ENCODE results near the gene IREB2. TPM values are rescaled to one million over a fixed set of nuclear protein-coding genes. Genes with fewer than 3 reads are reported as not detected.
"Not testable (repeated sequence)": the region's sequence is repeated elsewhere in the genome, so short reads cannot be mapped to it uniquely, and the experiment has no call there.

The IREB2 gene
- total RNA-seq, 1 donor from 2014 or later, result 22.5 TPM

DNA sequence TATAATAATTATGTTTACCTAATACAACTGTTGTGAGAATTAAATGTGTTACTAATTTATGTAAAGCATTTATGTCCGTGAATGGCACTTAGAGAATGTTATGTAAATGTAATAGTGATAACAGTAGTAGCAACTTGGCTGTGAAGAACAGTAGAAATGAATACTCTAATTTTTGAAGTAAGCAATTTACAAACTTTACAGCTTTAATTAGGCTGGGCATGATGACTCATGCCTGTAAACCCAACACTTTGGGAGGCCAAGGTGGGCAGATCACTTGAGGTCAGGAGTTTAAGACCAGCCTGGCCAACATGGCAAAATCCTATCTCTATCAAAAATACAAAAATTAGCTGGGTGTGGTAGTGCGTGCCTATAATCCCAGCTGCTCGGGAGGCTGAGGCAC lies 33.9 kb upstream of the IREB2 start:
- no peak for DNase-seq (ENCODE audit: missing footprints)
- no peak for ATAC-seq
- intact Hi-C loops (cut with DNase I), result no loop called here

DNA sequence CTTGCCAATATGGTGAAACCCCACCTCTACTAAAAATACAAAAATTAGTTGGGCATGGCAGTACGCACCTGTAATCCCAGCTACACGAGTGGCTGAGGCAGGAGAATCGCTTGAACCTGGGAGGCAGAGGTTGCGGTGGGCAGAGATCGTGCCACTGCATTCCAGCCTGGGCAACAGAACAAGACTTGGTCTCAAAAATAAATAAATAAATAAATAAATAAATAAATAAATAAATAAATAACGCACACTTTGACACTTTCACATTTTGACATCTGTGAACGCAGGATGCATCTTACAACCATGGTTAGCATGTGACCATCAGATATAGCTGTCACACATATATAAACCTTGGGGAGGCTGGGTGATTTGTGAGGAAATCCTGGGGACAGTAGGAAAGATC lies 33.2 kb upstream of the IREB2 start:
- ATAC-seq; DNase-seq (ENCODE audit: missing footprints); intact Hi-C loops (cut with DNase I): not testable (repeated sequence)

DNA sequence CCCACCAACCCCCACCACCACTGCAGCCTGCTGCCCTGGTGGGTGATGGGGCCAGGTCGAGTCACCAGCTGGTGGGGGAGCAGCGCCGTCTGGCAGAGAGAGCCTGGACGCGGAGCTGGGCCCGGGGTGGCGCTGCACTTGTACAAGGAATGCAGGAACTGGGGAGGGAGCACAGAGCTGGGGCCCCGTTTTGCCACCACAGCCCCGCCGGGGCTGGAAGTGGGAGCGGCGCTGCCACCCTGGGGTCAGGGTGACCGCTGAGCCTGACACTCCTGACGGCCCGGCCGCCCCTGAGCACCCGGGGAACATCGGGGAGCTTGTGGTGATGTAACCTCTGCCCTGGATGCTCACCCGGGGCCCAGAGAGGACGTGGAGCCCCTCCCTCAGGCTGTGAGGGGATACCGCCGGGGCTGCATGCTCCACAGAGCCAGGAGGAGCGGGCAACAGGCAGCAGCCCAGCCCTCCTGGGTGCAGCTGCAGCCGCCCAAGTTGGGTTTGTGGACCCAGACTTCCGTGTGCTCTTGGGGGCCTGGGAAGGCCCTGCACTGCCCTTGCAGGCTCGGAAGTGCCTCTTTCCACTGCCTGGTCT lies 32.6 kb upstream of the IREB2 start:
- DNase-seq (ENCODE audit: missing footprints), result no peak
- no peak for ATAC-seq
- intact Hi-C loops (cut with DNase I), result no loop called here

DNA sequence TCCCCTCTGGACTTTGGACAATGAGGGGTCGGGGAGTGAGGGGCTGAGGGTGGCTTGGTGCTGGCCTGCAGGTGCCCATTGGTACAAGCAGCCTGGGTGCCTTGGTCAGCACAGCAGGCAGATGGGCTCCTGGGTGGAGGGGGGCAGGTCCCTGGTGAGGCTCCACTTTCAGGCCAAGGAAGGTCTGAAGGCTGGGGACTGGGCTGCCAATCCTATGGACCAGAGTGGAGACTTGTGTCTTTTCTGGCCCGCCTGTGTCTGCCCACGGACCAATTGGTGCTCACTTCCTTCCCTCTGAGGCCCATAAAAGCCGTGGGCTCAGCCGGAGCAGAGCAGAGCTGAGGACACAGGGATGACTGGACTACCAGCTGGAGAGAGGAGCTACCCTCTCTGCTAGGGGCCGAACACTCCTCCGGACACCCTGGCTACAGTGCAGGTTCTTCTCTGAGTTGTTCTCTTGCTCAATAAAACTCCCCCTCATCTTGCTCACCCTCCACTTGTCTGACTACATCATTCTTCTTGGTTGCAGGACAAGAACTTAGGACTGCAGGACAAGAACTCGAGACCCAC lies 31.9 kb upstream of the IREB2 start:
- no peak for ATAC-seq
- intact Hi-C loops (cut with DNase I), result no loop called here
- no peak for DNase-seq (ENCODE audit: missing footprints)

DNA sequence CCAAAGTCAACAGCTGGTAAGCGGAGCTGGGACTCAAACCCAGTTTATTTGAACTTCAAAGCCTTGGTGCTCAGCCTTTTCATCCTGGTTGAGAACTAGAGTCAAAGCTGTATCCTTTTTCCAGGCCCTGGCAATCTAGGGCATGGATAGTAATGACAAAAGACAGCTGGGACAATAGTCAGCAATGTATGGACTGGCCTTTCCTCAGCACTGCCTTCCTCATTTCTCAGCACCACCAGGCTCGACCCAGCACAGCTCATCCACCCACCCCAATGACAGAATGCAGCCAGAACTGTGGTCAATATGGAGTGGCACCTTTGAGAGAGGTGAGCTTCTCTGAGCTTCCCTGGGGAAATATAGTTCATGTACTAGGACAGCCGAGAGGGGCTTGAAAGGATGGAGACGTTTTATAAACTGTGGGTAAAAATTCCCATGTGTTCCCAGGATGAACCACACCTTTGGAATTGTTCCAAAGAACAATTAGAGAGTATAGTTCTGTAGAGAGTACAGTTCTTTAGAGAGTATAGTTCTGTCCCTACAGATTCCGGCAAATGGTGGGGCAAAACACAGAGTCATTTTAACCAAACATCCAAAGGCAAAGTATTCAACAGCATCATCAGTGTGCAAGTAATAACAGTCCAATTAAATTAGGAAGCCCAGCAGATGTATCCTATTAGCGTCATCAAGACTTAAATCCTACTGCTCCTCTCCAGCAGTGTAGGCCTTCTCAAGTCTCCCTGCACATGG lies 30.2 kb upstream of the IREB2 start:
- intact Hi-C loops (cut with DNase I), result no loop called here
- no peak for DNase-seq (ENCODE audit: missing footprints)
- no peak for ATAC-seq

DNA sequence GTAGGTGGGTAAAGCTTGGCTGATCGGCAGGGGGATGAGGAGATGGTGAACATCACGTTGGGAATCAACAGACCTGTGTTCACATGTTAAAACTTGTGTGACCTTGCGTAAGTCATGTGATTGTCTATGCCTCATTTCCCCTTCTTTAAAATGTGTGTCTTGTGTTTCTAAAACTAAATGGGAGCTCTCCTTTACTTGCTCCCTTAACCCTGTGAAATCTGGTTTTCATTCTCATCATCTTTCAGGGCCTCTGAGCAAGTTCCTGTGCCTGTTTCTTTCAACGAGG lies 29.7 kb upstream of the IREB2 start:
- DNase-seq (ENCODE audit: missing footprints), result no peak
- intact Hi-C loops (cut with DNase I), result no loop called here
- ATAC-seq, result no peak

DNA sequence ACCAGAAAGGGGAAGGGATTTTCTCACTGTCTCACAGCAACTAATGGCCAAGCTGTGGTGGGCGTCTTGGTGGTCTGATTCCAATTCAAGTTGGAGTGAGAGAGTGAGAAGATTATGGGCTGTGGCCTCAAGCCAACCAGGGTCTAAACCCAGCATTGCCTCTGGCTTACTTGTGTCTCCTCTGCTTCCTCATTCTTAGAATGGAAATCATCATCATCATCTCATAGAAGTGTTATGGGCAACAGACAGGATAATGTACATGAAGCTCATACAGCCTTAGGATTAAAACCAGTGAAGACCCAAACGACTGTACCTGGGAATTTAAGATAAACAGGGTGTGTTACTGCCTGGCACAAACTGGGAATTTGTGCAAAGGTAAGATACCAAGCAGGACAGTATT lies 29.1 kb upstream of the IREB2 start:
- ATAC-seq (no peak), DNase-seq (ENCODE audit: missing footprints) (no peak)
- intact Hi-C loops (cut with DNase I), result no loop called here

DNA sequence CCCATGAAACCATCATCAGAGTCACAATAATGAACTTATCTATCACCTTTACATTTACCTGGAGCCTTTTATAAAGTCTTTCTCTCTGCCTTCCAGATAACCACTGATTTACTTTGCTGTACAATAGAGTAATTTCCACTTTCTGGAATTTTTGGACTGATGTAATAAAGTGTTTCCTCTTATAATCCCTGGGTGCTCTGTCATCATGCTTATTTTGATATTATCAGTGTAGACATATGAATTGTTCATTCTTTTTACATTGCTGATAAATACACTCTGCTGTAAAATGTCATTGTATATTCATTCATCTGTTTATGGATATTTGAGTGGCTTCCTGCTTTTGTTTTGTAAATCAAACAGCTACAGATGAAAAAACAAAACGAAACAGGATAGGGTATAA lies 27.0 kb upstream of the IREB2 start:
- intact Hi-C loops (cut with DNase I), result loop anchor here (10.0 kb wide), 1 partner anchor 46 kb away; no protein-coding TSS in a partner anchor
- ATAC-seq (no peak), DNase-seq (ENCODE audit: missing footprints) (no peak)

DNA sequence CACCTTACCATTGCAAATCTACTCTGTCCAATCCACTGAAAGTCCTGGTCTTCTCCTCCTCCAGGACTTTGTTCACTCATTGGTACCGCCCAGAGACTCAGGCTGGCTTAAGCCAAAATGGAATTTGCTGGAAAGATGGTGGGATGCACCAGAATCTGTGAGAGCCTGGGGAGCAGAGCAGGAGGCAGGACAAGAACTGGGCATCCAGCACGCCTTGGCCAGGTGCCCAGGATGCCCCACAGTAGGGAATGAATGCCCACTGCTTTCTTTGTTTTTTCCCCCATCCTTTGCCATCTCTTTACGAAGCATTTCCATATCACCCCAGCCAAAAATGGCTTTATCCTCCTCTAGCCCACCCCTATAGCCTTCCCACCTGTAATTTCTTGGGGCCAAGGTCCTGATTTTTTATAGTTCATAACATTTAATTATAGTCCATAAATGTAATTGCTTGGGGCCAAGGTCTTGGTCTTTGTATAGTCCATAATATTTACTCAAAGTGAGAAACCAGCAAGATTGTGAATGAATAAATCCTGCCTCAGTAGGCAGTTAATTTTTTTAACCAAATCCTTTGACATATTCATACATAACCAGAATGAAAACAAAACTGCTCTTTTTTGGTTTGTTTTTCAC lies 23.3 kb upstream of the IREB2 start:
- intact Hi-C loops (cut with DNase I), result loop anchor here (10.0 kb wide), 1 partner anchor 50 kb away; no protein-coding TSS in a partner anchor
- DNase-seq (ENCODE audit: missing footprints) (no peak), ATAC-seq (no peak)

DNA sequence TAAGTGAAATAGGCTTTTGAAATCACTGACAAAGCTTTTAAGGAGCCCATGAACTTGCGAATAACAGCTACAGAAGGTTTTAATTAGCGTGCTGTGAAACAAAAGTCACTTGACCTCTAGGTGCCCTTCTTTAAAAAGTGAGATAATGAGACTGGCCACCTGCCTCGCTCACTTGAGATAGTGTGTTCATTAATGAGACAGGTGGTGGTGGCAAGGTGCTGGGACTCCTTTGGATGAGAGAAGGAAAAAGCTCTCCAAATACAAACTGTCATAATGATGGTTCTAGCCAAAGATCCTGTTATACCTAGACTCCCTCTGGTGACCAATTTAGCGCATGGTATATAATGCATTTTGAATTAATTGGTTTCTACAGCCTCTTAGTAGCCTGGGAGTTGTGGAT lies 22.7 kb upstream of the IREB2 start:
- no peak for ATAC-seq
- DNase-seq (ENCODE audit: missing footprints), result no peak
- intact Hi-C loops (cut with DNase I), result loop anchor here (10.0 kb wide), 1 partner anchor 50 kb away; no protein-coding TSS in a partner anchor

DNA sequence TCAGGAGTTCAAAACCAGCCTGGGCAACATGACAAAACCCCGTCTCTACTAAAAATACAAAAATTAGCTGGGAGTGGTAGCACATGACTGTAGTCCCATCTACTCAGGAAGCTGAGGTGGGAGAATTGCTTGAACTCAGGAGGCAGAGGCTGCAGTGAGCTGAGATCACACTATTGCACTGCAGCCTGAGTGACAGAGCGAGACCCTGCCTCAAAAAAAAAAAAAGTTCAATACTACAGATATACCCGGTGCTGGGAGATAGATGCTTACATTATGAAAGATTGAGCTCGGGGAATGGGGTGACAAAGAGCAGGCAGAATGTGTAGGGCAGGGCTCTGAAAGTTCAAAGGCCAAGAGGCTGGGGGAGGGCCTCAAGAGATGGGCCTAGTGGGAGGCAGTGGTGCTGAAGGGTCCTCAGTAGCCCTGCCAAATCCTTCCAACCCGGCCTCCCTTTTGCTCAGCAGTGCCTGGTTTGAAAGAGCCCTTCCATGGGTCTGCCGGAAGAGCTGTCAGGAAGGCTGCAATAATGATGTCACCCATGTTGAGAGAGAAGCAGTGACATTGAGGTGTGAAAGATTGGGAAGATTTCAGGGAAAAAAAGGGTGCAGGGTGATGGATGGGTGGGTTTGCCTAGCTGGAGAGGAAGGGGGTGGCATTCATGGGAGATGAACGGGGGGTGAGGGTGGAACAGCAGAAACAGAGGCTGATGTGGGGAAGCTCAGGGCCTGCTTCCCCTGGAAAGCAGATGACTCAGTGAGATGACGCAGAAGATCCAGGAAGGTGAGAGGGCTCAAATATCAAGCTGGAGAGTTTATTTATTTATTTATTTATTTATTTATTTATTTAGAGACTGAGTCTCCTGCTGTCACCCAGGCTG lies 20.0 kb upstream of the IREB2 start:
- ATAC-seq, result no peak
- intact Hi-C loops (cut with DNase I), result loop anchor here (10.0 kb wide), 1 partner anchor 53 kb away; no protein-coding TSS in a partner anchor

DNA sequence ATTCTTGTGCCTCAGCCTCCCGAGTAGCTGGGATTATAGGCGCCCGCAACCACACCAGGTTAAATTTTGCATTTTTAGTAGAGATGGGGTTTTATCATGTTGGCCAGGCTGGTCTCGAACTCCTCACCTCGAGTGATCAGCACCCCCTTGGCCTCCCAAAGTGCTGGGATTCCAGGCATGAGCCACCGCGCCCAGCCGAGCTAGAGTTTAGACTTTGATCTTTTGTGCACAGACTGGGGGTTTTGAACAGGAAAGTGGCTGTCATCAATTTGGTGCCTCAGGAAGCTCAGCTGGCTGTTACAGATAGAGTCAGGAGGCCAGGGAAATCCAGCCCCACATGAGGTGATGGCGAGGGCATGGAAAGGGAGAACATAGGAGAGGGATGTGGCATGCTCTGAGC lies 19.3 kb upstream of the IREB2 start:
- DNase-seq (ENCODE audit: missing footprints) (no peak), ATAC-seq (no peak)
- intact Hi-C loops (cut with DNase I), result loop anchor here (10.0 kb wide), 1 partner anchor 54 kb away; no protein-coding TSS in a partner anchor

More for the DNA sequence above, 20.0 kb upstream of the IREB2 start:
- no peak for DNase-seq (ENCODE audit: missing footprints)

DNA sequence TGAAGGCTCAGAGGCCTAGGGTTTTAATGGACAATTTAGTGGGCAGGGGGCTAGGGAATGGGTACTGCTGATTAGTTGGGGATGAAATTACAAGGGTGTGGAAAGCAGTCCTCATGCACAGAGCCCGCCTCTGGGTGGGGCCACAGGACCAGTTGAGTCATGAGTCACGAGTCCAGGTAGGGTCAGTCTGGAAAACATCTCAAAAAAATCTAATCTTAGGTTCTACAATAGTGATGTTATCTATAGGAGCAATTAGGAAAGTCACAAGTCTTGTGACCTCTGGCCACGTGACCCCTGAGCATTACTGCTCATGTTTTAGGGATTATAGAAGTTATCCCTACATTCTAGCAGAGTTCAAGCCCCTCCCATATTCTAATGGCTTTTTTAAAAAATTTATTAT lies 18.6 kb upstream of the IREB2 start:
- DNase-seq (ENCODE audit: missing footprints), result no peak
- ATAC-seq, result no peak
- intact Hi-C loops (cut with DNase I), result loop anchor here (10.0 kb wide), 1 partner anchor 55 kb away; no protein-coding TSS in a partner anchor

DNA sequence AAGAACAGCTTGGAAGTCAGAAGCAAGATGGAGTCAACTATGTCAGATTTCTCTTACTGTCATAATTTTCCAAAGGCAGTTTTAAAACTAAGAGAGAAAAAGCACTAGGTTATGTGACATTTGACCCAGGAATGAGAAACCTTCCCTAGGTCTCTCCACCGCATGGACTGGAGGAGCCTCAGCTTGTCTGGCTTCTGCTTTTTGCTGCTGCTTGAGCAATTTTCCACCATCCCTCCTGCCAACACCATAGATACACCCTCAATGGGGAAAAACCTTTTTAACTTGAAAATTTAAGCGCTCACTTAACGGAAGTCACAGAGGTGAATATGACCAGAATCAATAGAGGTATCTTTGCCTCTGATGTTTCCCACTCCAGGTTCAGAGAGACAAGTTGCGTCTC lies 17.8 kb upstream of the IREB2 start:
- no peak for ATAC-seq
- DNase-seq (ENCODE audit: missing footprints), result no peak
- intact Hi-C loops (cut with DNase I), result loop anchor here (5.0 to 10.0 kb wide), 2 partner anchors 315 to 463 kb away; no protein-coding TSS in a partner anchor

DNA sequence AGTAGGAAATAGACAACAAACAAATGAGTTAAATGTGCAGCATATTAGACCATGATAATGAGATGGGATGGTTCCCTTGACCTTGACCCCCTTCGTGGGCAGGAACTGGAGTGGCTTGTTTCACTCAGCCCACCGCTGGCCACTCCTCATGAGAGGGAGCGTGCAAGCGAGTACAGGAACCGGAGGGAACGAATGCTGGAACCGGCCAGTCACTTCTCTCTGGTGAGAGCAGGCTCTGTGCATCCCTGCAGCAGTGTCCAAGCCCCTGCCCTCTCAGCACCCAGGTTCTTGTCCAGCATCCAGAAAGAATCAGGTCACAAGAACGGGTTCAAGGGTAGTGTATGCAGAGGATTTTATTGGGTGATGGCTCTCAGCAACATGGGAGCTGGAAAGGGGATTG lies 17.2 kb upstream of the IREB2 start:
- DNase-seq (ENCODE audit: missing footprints) (no peak), ATAC-seq (no peak)
- intact Hi-C loops (cut with DNase I), result loop anchor here (5.0 to 10.0 kb wide), 2 partner anchors 316 to 463 kb away; no protein-coding TSS in a partner anchor

DNA sequence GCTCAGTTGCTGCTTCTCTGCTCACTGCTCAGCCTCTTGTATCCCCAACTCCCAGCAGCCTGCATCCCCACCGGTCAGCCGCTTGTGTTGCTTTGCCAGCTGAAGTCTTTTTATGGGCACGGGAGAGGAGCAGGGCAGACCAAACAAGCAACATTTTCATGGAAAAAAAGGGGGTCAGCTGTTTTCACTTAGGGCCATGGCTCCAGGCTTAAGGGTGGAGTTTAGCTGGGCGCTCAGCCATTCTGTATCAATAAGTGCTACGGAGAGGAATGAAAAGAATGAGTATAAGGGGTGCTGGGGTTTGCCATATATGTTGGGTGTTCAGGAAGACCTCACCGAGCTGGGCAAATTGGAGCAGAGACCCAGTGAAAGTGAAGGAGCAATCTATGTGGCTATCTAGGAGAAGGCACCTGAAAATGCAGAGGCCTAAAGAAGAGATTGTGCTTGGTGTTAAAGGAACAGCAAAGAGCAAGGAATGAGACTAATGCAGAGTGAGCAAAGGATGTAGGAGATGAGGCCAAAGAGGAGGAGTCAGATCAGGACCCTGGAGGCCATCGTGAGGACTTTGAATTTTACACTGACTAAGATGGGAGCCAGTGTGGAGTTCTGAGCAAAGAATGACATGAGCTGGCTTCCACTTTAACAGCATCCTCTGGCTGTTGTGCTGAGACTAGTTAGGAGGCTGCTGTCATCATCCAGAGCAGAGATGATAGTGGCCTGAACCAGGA lies 16.6 kb upstream of the IREB2 start:
- no peak for ATAC-seq
- DNase-seq (ENCODE audit: missing footprints), result no peak
- intact Hi-C loops (cut with DNase I), result loop anchor here (5.0 to 10.0 kb wide), 2 partner anchors 317 to 464 kb away; no protein-coding TSS in a partner anchor

DNA sequence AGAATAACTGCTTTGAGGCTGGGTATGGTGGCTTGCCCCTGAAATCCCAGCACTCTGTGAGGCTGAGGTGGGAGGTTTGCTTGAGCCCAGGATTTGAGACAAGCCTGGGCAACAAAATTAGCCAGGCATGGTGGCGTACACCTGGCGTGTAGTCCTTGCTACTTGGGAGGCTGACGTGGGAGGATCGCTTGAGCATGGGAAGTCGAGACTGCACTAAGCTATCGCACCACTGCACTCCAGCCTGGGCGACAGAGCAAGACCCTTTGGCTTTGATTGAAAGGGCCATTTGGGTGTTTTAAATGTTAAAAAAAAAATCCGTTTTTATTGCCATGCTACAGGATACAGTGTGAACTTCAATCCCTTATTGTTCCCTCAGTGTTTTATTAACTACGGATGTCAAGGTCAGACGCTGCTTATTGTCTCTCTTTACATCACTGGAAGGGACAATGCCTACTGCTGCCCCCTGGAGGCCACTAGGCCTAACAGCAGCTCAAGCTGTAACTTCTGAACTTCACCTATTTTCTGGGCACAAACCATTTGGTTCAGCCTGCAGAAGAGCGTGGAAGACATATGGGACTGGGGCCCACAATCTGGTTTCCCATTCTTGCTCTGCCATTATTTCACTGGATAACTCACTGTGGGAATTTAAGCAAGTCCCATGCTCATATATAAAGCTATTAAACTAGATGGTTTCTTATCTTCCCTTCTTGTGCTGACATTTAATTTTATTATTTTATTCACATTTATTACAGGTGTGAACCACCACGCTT lies 15.3 kb upstream of the IREB2 start:
- ATAC-seq (peak; percentile 54), DNase-seq (ENCODE audit: missing footprints) (peak; percentile 76)
- intact Hi-C loops (cut with DNase I), result loop anchor here (1.0 to 10.0 kb wide), 3 partner anchors 114 to 465 kb away; no protein-coding TSS in a partner anchor

Measured in Right ventricle myocardium inferior (tissue), 1 donor.